Upper lobe of left lung (tissue), 6 donors: ENCODE measurements around the gene KIAA1217. TPM values are rescaled to one million over a fixed set of nuclear protein-coding genes. Genes with fewer than 3 reads are reported as not detected.
A peak's percentile ranks its signal among the peaks of the same experiment; 100 is the strongest.
"Not testable (repeated sequence)": the region's sequence is repeated elsewhere in the genome, so short reads cannot be mapped to it uniquely, and the experiment has no call there.

ENCODE experiments used
- ATAC-seq, 2 donors: fragments of 200-7000 bp; cut with Tn5 transposase; one replicate each; pipeline ENCODE4 v1.9.1; 2022; ENCODE audit warnings: mild to moderate bottlenecking in 2 of 2, moderate library complexity in 2 of 2; ENCODE audit not compliant: low FRiP score in 2 of 2
- DNase-seq, 2 donors: peaks; one replicate each; pipeline ENCODE4 v3.0.0-alpha.2; 2019 to 2020
- H3K27ac ChIP-seq, 4 donors: fragments of 200-600 bp; sonication (generic); one replicate each; pipeline ENCODE4 v1.5.1; 2016 to 2019
- H3K27me3 ChIP-seq, 4 donors: fragments of 200-600 bp; sonication (generic); one replicate each; pipeline ENCODE4 v1.5.1; 2017 to 2019
- H3K36me3 ChIP-seq, 4 donors: fragments of 200-600 bp; sonication (generic); one replicate each; pipeline ENCODE4 v1.5.1; 2016 to 2019
- H3K4me1 ChIP-seq, 4 donors: fragments of 200-600 bp; sonication (generic); one replicate each; pipeline ENCODE4 v1.5.1; 2018 to 2019
- H3K4me3 ChIP-seq, 4 donors: fragments of 200-600 bp; sonication (generic); one replicate each; pipeline ENCODE4 v1.5.1; 2017 to 2019; ENCODE audit warnings: mild to moderate bottlenecking in 2 of 4, moderate library complexity in 1 of 4
- H3K9me3 ChIP-seq, 4 donors: fragments of 200-600 bp; sonication (generic); one replicate each; pipeline ENCODE4 v1.5.1; 2018 to 2019
- EP300 ChIP-seq, 4 donors: sonication (generic); formaldehyde crosslinking; IDR thresholded peaks; one replicate each; pipeline ENCODE4 v1.5.1; 2017; ENCODE audit warnings: antibody characterized with exemption in 4 of 4, control low read depth in 2 of 4
- POLR2A ChIP-seq, 4 donors: fragments of 450-650 bp; IDR thresholded peaks; one replicate each; pipeline ENCODE4 v1.5.1; 2016 to 2017; ENCODE audit warnings: antibody characterized with exemption in 4 of 4, mild to moderate bottlenecking in 2 of 4
- POLR2AphosphoS5 ChIP-seq, 2 donors: sonication (generic); formaldehyde crosslinking; IDR thresholded peaks; one replicate each; pipeline ENCODE4 v1.5.1; 2017; ENCODE audit warnings: antibody characterized with exemption in 2 of 2
- WGBS, 2 donors: methylation state at CpG; one replicate each; pipeline ENCODE4 v1.1.5; 2017 to 2018; 5-methylcytosine and 5-hydroxymethylcytosine counted together
- total RNA-seq, 6 donors: library from RNA; depleted of rRNA in 4 of 6; stranded (reverse); fragments of >200 nt in 4 of 6; gene quantifications; one replicate each; pipeline versions ENCODE4 v1.1.0 to v1.2.1, GENCODE V29; 2016 to 2021
- TF ChIP-seq, protein P1 (sequence below), 6 experiments: fragments of 450-650 bp in 4 of 6; fragments of 200-600 bp in 2 of 6; sonication (generic) in 2 of 6; IDR thresholded peaks; one replicate each; pipeline ENCODE4 v1.5.1; 2016 to 2019; ENCODE audit warnings: antibody characterized with exemption in 6 of 6
- donor health status: DM: no; HTN: no; CAD: no; lungs with moderate emphysema.
- donor health status: DM: no; HTN: yes; CAD: no; lungs with severe emphysema.

Gene KIAA1217
- total RNA-seq, 6 donors from 2014 or later = 18.4 to 109 (median 41.0) TPM

DNA sequence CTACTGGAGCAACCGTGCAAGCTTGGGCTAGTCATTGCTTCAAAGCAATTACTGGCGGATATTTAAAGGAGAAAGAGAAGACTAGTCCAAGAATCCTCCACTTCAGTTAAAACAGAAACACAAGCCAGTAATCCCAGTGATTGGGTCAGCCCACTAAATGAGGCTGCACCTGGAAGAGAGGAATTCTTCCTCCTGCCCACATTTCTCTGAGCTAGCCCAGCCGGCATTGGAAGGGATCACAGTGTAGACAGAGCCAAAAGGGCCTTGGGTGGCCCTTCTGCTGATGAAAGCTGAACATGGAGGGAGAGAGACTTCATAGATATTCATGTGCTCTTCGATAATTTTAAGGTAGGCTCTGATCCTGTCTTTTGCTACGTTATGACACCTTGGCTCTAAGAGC lies 228.4 kb downstream of the KIAA1217 start:
- DNase-seq (no peak), ATAC-seq (no peak)
- no peaks in the 10 kb centered on the region for H3K27me3 ChIP-seq
- H3K36me3 ChIP-seq = peaks cover 0 to 9% (median 3%) of the 10 kb centered on the region in 4 donors
- no peak overlapping the region for H3K27ac ChIP-seq
- H3K4me1 ChIP-seq = peaks cover 0 to 3% (median 0%) of the 10 kb centered on the region in 4 donors
- no peak for TF ChIP-seq POLR2A (IDR thresholded peaks at IDR 0.05)
- H3K9me3 ChIP-seq = no peaks in the 10 kb centered on the region
- no peak overlapping the region for H3K4me3 ChIP-seq
- WGBS, 2 donors = 91 to 93% methylated on average over 5 of the region's 5 CpGs

DNA sequence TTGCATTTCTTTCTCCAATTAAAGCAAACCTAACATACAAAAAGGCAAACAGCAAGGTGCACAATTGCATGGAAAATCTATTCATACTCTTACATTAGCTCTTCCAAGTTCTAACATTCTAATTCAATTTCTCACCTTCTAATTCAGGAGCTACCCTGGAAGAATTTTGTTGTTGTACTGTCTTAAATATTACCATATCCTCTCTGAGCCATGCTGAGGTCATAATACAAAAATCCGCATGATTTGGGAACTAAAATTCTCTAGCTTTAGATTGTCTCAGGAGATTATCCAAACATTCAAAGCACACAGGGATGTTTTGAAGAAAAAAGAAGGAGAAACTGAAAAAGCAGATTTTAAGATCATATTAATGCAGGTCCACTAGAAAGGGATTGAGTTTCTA lies 229.9 kb downstream of the KIAA1217 start:
- WGBS, 2 donors = 88 to 92% methylated on average over 1 of the region's 1 CpG
- no peak for TF ChIP-seq POLR2AphosphoS5 (IDR thresholded peaks at IDR 0.05)
- no peak for TF ChIP-seq POLR2A (IDR thresholded peaks at IDR 0.05)
- TF ChIP-seq EP300 (IDR thresholded peaks at IDR 0.05) = no peak
- TF ChIP-seq, protein P1, sequence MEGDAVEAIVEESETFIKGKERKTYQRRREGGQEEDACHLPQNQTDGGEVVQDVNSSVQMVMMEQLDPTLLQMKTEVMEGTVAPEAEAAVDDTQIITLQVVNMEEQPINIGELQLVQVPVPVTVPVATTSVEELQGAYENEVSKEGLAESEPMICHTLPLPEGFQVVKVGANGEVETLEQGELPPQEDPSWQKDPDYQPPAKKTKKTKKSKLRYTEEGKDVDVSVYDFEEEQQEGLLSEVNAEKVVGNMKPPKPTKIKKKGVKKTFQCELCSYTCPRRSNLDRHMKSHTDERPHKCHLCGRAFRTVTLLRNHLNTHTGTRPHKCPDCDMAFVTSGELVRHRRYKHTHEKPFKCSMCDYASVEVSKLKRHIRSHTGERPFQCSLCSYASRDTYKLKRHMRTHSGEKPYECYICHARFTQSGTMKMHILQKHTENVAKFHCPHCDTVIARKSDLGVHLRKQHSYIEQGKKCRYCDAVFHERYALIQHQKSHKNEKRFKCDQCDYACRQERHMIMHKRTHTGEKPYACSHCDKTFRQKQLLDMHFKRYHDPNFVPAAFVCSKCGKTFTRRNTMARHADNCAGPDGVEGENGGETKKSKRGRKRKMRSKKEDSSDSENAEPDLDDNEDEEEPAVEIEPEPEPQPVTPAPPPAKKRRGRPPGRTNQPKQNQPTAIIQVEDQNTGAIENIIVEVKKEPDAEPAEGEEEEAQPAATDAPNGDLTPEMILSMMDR (IDR thresholded peaks at IDR 0.05) = no peak
- no peak overlapping the region for H3K27ac ChIP-seq
- ATAC-seq (no peak), DNase-seq (no peak)
- no peaks in the 10 kb centered on the region for H3K9me3 ChIP-seq
- H3K27me3 ChIP-seq = no peaks in the 10 kb centered on the region
- no peak overlapping the region for H3K4me3 ChIP-seq
- peaks cover 0 to 3% (median 0%) of the 10 kb centered on the region in 4 donors for H3K4me1 ChIP-seq
- H3K36me3 ChIP-seq = peaks cover 0 to 9% (median 3%) of the 10 kb centered on the region in 4 donors

DNA sequence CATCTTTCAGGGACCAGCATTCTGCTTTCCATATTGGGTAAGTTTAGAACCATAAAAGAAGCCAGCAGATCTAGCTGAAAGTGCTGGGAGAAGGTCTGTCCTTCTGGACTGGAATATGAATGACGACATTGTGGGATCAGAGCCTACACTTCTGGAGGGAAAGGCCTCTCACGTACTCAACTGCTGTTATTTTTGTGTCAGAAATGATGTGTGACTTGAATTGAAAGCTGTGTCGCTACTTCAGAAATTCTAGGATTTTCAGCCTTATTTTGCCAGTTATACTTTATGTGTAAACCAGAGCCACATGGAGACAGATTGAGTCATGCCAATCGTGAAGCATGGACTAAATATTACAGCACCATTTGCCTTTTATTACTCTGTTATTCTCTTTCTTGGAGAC lies 231.0 kb downstream of the KIAA1217 start:
- TF ChIP-seq, protein P1 (IDR thresholded peaks at IDR 0.05) = no peak
- TF ChIP-seq EP300 (IDR thresholded peaks at IDR 0.05) (no peak), POLR2A (IDR thresholded peaks at IDR 0.05) (no peak), POLR2AphosphoS5 (IDR thresholded peaks at IDR 0.05) (no peak)
- peaks cover 0 to 3% (median 0%) of the 10 kb centered on the region in 4 donors for H3K4me1 ChIP-seq
- H3K27me3 ChIP-seq = no peaks in the 10 kb centered on the region
- H3K4me3 ChIP-seq = no peak overlapping the region
- WGBS, 2 donors = 74 to 75% methylated on average over 4 of the region's 4 CpGs
- H3K9me3 ChIP-seq = no peaks in the 10 kb centered on the region
- ATAC-seq = no peak
- peaks cover 0 to 9% (median 3%) of the 10 kb centered on the region in 4 donors for H3K36me3 ChIP-seq
- DNase-seq = no peak
- no peak overlapping the region for H3K27ac ChIP-seq

DNA sequence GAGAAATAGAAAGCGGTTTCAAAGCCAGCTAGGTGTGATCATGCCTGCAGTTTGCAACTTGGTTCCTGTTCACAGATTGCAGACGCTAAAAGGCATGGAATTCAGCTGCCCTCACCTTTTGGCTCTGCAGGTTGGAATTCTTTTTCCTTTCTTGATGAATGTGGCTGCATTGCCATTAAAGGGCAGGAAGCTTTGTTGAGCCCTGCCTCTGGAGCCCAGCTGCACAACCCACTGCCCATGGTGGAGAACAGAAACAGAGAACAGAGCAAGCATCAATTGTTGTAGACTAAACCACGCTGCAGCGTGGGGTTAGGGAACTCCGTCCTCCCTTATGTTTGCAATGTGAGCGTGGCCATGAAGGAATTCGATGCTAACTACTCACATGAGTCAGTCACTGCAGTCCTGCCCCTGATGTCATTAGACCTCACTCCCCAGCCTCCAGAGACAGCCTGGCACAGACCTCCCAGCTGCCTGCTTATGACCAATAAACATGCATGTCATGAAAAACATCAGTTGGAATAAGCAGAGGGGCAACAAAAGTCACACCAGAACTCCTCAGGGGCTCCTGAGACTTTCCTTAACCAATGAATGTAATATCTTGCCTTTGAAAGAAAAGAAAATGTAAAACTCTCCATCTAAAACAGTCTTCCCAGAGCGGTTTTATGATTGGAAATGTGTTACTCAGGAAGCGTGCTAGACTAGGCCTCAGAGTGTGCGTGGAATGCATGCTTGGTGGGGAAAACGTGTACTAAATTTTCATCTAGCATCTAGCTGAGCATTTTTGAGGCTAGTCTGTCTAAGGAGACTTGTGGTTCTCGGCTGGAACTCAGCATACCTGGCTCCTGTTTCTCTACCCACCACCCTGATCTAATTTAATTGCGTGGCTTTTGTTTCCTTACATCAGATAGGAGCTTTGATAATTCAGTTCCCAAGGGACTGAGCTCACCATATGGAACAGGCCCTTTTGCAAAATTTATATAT lies 232.2 kb downstream of the KIAA1217 start:
- Histone ChIP-seq H3K9me3 (no peaks in the 10 kb centered on the region), H3K27ac (no peak overlapping the region), H3K36me3 (peaks cover 0 to 5% (median 2%) of the 10 kb centered on the region in 4 donors), H3K4me1 (peaks cover 0 to 3% (median 0%) of the 10 kb centered on the region in 4 donors), H3K27me3 (no peaks in the 10 kb centered on the region), H3K4me3 (no peak overlapping the region)
- DNase-seq (no peak), ATAC-seq (no peak)
- TF ChIP-seq EP300 (IDR thresholded peaks at IDR 0.05) = no peak
- TF ChIP-seq, protein P1 (IDR thresholded peaks at IDR 0.05) = no peak
- TF ChIP-seq POLR2AphosphoS5 (IDR thresholded peaks at IDR 0.05) = no peak
- no peak for TF ChIP-seq POLR2A (IDR thresholded peaks at IDR 0.05)
- WGBS, 2 donors = 91 to 94% methylated on average over 13 of the region's 13 CpGs

DNA sequence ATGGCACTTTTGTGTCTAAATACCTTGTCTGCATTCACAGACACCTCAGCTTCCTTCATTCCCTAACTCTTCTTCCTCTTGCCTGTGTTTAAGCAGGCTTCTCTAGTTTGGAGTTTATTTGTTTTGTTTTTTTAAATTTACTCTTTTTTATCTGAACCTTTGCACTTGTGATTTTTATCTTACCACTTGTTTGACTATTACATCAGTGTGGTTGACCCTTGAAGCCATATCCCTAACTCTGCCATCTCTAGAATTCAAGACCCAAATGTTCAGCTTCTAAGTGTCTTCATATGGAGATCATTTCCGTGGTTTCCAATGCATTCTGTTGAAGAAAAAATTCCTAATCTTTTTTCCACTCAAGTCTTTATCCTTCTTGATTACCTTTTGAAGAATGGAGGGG lies 233.3 kb downstream of the KIAA1217 start:
- ATAC-seq (no peak), DNase-seq (no peak)
- no peak overlapping the region for H3K27ac ChIP-seq
- H3K36me3 ChIP-seq = peaks cover 0 to 5% (median 2%) of the 10 kb centered on the region in 4 donors
- no peak overlapping the region for H3K4me3 ChIP-seq
- no peak for TF ChIP-seq EP300 (IDR thresholded peaks at IDR 0.05)
- TF ChIP-seq POLR2AphosphoS5 (IDR thresholded peaks at IDR 0.05) = no peak
- TF ChIP-seq, protein P1 (IDR thresholded peaks at IDR 0.05) = no peak
- TF ChIP-seq POLR2A (IDR thresholded peaks at IDR 0.05) = no peak
- 81% methylated on average over 1 of the region's 1 CpG for WGBS, 2 donors
- H3K9me3 ChIP-seq = no peaks in the 10 kb centered on the region
- H3K27me3 ChIP-seq = no peaks in the 10 kb centered on the region
- H3K4me1 ChIP-seq = peaks cover 0 to 3% (median 0%) of the 10 kb centered on the region in 4 donors

DNA sequence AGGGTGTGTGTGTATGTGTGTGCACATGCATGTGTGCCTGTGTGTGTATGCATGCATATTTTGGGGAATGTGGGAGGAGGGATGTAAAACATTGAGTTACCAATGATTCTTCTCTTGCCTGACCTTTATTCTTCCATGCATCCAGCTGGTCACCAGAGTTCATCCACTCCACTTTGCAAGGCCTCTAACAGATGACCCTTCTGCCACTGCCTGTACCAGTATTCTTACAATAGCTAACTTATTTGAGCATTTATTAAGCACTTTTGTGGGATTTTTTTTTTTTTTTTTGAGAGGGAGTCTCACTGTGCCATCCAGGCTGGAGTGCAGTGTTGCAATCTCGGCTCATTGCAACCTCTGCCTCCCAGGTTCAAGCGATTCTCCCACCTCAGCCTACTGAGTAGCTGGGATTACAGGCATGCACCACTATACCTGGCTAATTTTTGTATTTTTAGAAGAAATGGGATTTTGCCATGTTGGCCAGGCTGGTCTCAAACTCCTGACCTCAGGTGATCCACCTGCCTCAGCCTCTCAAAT lies 233.8 kb downstream of the KIAA1217 start:
- not testable (repeated sequence) for H3K27me3 ChIP-seq, H3K36me3 ChIP-seq, H3K4me1 ChIP-seq, H3K27ac ChIP-seq, H3K4me3 ChIP-seq, ATAC-seq, H3K9me3 ChIP-seq
- peak in 1 of 2 donors; percentile 25 for DNase-seq
- WGBS, 2 donors = 75 to 87% methylated on average over 2 of the region's 2 CpGs
